HepG2 (cell line): ENCODE measurements around the gene CHKB. TPM values are rescaled to one million over a fixed set of nuclear protein-coding genes. Genes with fewer than 3 reads are reported as not detected.

Source experiments
- ATAC-seq: fragments of 200-7000 bp; cut with Tn5 transposase; 3 replicates; pipeline ENCODE4 v1.9.1; 2020; ENCODE audit warnings: mild to moderate bottlenecking, moderate library complexity
- BruUV-seq: library from RNA; stranded (reverse); fragments of 400-500 nt; replicated peaks from 2 replicates; lab custom pipeline; 2021; lab: Mats Ljungman, UMichigan
- CTCF ChIA-PET: fragments of 300-600 bp; formaldehyde crosslinking; extraction: SDS; loops from one replicate; lab custom pipeline; 2021; ENCODE audit warnings: low total read pairs, inconsistent platforms, low intra/inter-chr PET ratio; lab: Yijun Ruan, JAX
- POLR2A ChIA-PET: fragments of 350-600 bp; sonication (Branson Sonifier 250); formaldehyde crosslinking; loops from one replicate; lab custom pipeline; 2020; ENCODE audit warnings: antibody characterized with exemption, inconsistent platforms; lab: Yijun Ruan, JAX
- DNase-seq: peaks from one replicate; pipeline ENCODE4 v3.0.0-alpha.2; 2015; ENCODE audit warnings: low spot score
- FAIRE-seq: peaks from 3 replicates; lab custom pipeline; 2011; peaks lifted over from hg19 to GRCh38; lab: Jason Lieb, UNC
- H2AFZ ChIP-seq: one replicate; pipeline ENCODE4 v1.6.1; 2011; ENCODE audit warnings: low read length, inconsistent platforms
- H3K27ac ChIP-seq: fragments of 300-600 bp; 3 replicates; pipeline ENCODE4 v1.8.0; 2011; ENCODE audit warnings: mixed run types, mild to moderate bottlenecking, mixed read lengths, low read length, inconsistent platforms; ENCODE audit not compliant: insufficient read depth; ENCODE audit errors: extremely low read length
- H3K27me3 ChIP-seq, 2 experiments: fragments of 200-600 bp in 1 of 2; 2 replicates in 1 of 2; 3 replicates in 1 of 2; pipeline versions ENCODE4 v1.6.0 to v1.8.0; 2011; ENCODE audit warnings: low read length in 2 of 2, mild to moderate bottlenecking in 2 of 2, moderate library complexity in 2 of 2, inconsistent platforms in 1 of 2; ENCODE audit not compliant: insufficient read depth in 2 of 2, control insufficient read depth in 1 of 2
- H3K36me3 ChIP-seq, 2 experiments: fragments of 200-600 bp in 1 of 2; replicated peaks in 1 of 2; 2 replicates in 1 of 2; 3 replicates in 1 of 2; pipeline versions ENCODE4 v1.5.1 to v1.8.0; 2011; ENCODE audit warnings: low read length in 2 of 2, inconsistent platforms in 1 of 2; ENCODE audit not compliant: insufficient read depth in 2 of 2, control insufficient read depth in 1 of 2
- H3K4me1 ChIP-seq: 2 replicates; pipeline ENCODE4 v1.5.1; 2012; ENCODE audit warnings: low read length, inconsistent platforms; ENCODE audit not compliant: insufficient read depth
- H3K4me2 ChIP-seq: 2 replicates; pipeline ENCODE4 v1.6.0; 2011; ENCODE audit warnings: low read depth, low read length, inconsistent platforms
- H3K4me3 ChIP-seq, 3 experiments: fragments of 200-600 bp in 1 of 3; sonication (generic), shearing (Covaris generic) in 1 of 3; replicated peaks in 1 of 3; 2 replicates each; pipeline ENCODE4 v1.5.1; 2011 to 2016; ENCODE audit warnings: low read length in 3 of 3, inconsistent platforms in 2 of 3, low read depth in 2 of 3, mild to moderate bottlenecking in 2 of 3, control low read depth in 1 of 3, mixed read lengths in 1 of 3; ENCODE audit not compliant: insufficient read depth in 1 of 3
- H3K79me2 ChIP-seq: one replicate; pipeline ENCODE4 v1.6.1; 2011; ENCODE audit warnings: low read length, inconsistent platforms; ENCODE audit not compliant: insufficient read depth
- H3K9ac ChIP-seq: 2 replicates; pipeline ENCODE4 v1.6.0; 2011; ENCODE audit warnings: mild to moderate bottlenecking, low read depth, low read length, inconsistent platforms; ENCODE audit not compliant: insufficient read depth
- H3K9me3 ChIP-seq: 2 replicates; pipeline ENCODE4 v1.5.1; 2012; ENCODE audit warnings: mild to moderate bottlenecking, low read length
- H4K20me1 ChIP-seq: 2 replicates; pipeline ENCODE4 v1.6.0; 2011; ENCODE audit warnings: inconsistent platforms, mild to moderate bottlenecking, low read length, moderate library complexity; ENCODE audit not compliant: insufficient read depth
- ELK4 ChIP-seq: sonication (generic); formaldehyde crosslinking; IDR thresholded peaks from 2 replicates; pipeline ENCODE4 v1.9.0; 2021; ENCODE audit warnings: missing genetic modification reagents, borderline replicate concordance
- FOXK2 ChIP-seq: fragments of 450-650 bp; IDR thresholded peaks from 2 replicates; pipeline ENCODE4 v1.6.1; 2016
- GFI1 ChIP-seq: sonication (generic); formaldehyde crosslinking; IDR thresholded peaks from 2 replicates; pipeline ENCODE4 v1.5.0; 2020; ENCODE audit warnings: missing genetic modification reagents, mild to moderate bottlenecking, borderline replicate concordance
- KMT2B ChIP-seq: IDR thresholded peaks from 2 replicates; pipeline ENCODE4 v1.6.1; 2016; ENCODE audit warnings: missing genetic modification reagents, missing compliant biosample characterization
- NONO ChIP-seq, 2 experiments: fragments of 450-650 bp in 1 of 2; sonication (generic) in 1 of 2; formaldehyde crosslinking in 1 of 2; IDR thresholded peaks in 1 of 2; conservative IDR thresholded peaks in 1 of 2; 2 replicates each; pipeline versions ENCODE4 v1.6.1 to v1.8.0; 2017 to 2022; ENCODE audit warnings: mild to moderate bottlenecking in 1 of 2, missing genetic modification reagents in 1 of 2, moderate library complexity in 1 of 2
- ONECUT2 ChIP-seq: sonication (generic); formaldehyde crosslinking; IDR thresholded peaks from 2 replicates; pipeline ENCODE4 v1.4.0; 2020; ENCODE audit warnings: missing genetic modification reagents
- RAD21 ChIP-seq: fragments of 450-650 bp; formaldehyde crosslinking; IDR thresholded peaks from 2 replicates; pipeline ENCODE4 v1.5.0; 2020; ENCODE audit warnings: mild to moderate bottlenecking
- ZFP36L2 ChIP-seq: sonication (generic); formaldehyde crosslinking; IDR thresholded peaks from 2 replicates; pipeline ENCODE4 v1.4.0; 2020; ENCODE audit warnings: missing genetic modification reagents
- ZNF138 ChIP-seq: sonication (generic); formaldehyde crosslinking; IDR thresholded peaks from 2 replicates; pipeline ENCODE4 v1.5.0; 2020; ENCODE audit warnings: mild to moderate bottlenecking, low read depth, missing genetic modification reagents
- ZNF34 ChIP-seq: sonication (generic); formaldehyde crosslinking; IDR thresholded peaks from 2 replicates; pipeline ENCODE4 v1.4.0; 2020; ENCODE audit warnings: mild to moderate bottlenecking, missing genetic modification reagents, borderline replicate concordance
- WGBS: methylation state at CpG from one replicate; pipeline ENCODE4 v1.1.6; 2017; ENCODE audit warnings: low lambda C conversion rate; 5-methylcytosine and 5-hydroxymethylcytosine counted together
- in situ Hi-C: cut with HindIII; loops from 2 replicates; pipeline ENCODE4 v1.10.0; 2017; ENCODE audit warnings: low pct_unique_long_range_greater_than_20kb; ENCODE audit not compliant: extremely low pct_ligation_motif_present
- intact Hi-C: fragments of 100-400 bp; cut with micrococcal nuclease; formaldehyde crosslinking; loops from one replicate; pipeline ENCODE4 v1.10.0; 2022; ENCODE audit not compliant: unreplicated experiment
- polyA plus RNA-seq, 8 experiments: library from polyadenylated mRNA; depleted of rRNA in 3 of 8; stranded (reverse) in 7 of 8; unstranded in 1 of 8; fragments of >200 nt; fragmentation: Illumina TruSeq in 4 of 8; extraction: Trizol in 4 of 8; gene quantifications; 2 replicates each; pipeline versions ENCODE4 v1.2.1 to v1.2.3, GENCODE V29; 2011 to 2016; ENCODE audit warnings: low read depth in 4 of 8, missing spikeins in 1 of 8, mixed read lengths in 1 of 8; ENCODE audit not compliant: insufficient read depth in 1 of 8
- total RNA-seq, 5 experiments: library from RNA; depleted of rRNA; stranded (reverse); fragments of >200 nt; fragmentation: Illumina TruSeq; extraction: Trizol; gene quantifications; 2 replicates each; pipeline ENCODE4 v1.2.3, GENCODE V29; 2016; ENCODE audit warnings: low read depth in 1 of 5

Gene CHKB
- total and polyA plus RNA-seq, 2 of the 13 experiments (the other 11 are each of a cell fraction or from before 2014, with no cell fraction given), result 24.5 to 42.7 TPM

- WGBS, result 17% methylated on average over 5 of the region's 5 CpGs
- H3K4me3 ChIP-seq, result no peak overlapping the region
- H3K36me3 ChIP-seq, result no peaks in the 10 kb centered on the region
- TF ChIP-seq ELK4 (CRISPR knock-in tag), result no peak
- TF ChIP-seq ZFP36L2 (CRISPR knock-in tag), result no peak
- TF ChIP-seq NONO (IDR thresholded peaks at IDR 0.05), result no peak
- no peak for TF ChIP-seq NONO (CRISPR knock-in tag; conservative IDR thresholded peaks at IDR 0.05)
- TF ChIP-seq GFI1 (CRISPR knock-in tag), result no peak
- TF ChIP-seq ONECUT2 (CRISPR knock-in tag), result no peak
- TF ChIP-seq KMT2B (CRISPR knock-in tag), result no peak
- TF ChIP-seq RAD21, result no peak
- no peak for TF ChIP-seq ZNF34 (CRISPR knock-in tag)
- TF ChIP-seq ZNF138 (CRISPR knock-in tag), result no peak
- no peak for TF ChIP-seq FOXK2
- in situ Hi-C loops, result no loop called here
- BruUV-seq, result no TSS peak
- DNase-seq (no peak), FAIRE-seq (no peak), ATAC-seq (no peak)
- H3K4me1 ChIP-seq, result peaks cover 30% of the 10 kb centered on the region
- H3K9ac ChIP-seq, result no peak overlapping the region
- H3K4me2 ChIP-seq, result no peak overlapping the region
- no peaks in the 10 kb centered on the region for H4K20me1 ChIP-seq
- intact Hi-C loops, result no loop called here
- no peak overlapping the region for H2AFZ ChIP-seq
- H3K27me3 ChIP-seq, result peaks cover 3 to 30% of the 10 kb centered on the region in 2 experiments
- ChIA-PET POLR2A (interaction anchor here (0.9 to 4.2 kb wide), 8 partner anchors 11 to 97 kb away, joined by 3 to 34 read pairs (median 8); partner anchors contain the start of genes CHKB, SCO2, SYCE3 and TYMP), CTCF (no interaction called here)
- no peak overlapping the region for H3K27ac ChIP-seq
- no peaks in the 10 kb centered on the region for H3K9me3 ChIP-seq
- no peaks in the 10 kb centered on the region for H3K79me2 ChIP-seq
Observed at GRCh38 chr22:50544746-50545253, 37.8 kb downstream of the CHKB start.
